ENCODE results near the gene MAP1LC3B2.

- TF ChIP-seq CTCF (IDR thresholded peaks at IDR 0.05) (no peak), POLR2AphosphoS5 (IDR thresholded peaks at IDR 0.05) (no peak), EP300 (IDR thresholded peaks at IDR 0.05) (no peak)
Measured at GRCh38 chr12:116620124-116620491, 60.9 kb downstream of the MAP1LC3B2 start.

Measured in upper lobe of left lung (tissue), 4 donors.